ENCODE data around the gene SARDH. TPM values are rescaled to one million over a fixed set of nuclear protein-coding genes. Genes with fewer than 3 reads are reported as not detected.

SARDH gene
- total and polyA plus RNA-seq, 2 experiments from 2014 or later = 6.0 to 16.9 TPM

DNA sequence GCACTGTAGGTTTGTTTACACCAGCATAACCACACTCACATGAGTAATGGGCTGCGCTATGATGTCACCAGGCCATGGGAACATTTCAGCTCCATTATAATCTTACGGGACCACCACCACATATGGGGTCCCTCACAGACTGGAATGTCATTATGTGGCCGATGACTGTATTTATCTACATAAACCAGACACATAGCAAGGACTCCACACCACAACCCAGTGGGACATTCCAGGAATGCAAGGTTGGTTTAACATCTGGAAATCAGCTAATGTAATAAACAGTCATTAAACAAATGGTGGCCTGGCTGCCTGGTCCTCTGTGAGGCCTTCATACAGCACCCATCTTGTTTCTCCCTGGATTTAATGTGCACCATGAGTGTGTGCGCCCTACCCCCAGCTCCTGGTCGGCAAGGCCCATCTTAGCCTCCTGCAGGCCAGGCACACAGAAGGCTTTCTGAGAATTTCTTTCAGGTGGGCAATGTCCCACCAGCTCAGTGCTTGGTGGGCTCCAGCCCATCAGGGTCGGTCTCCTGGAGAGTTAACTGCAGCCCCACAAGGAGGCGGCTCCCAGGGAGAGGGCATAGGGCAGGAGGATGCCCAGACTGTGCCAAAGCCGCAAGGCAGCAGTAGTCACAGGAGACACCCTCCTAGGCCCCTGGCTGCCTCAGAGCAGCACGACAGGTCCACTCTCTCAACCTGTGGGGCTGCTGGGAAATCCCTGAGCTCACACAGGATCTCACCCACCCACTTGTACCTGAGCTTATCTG lies 35.9 kb upstream of the SARDH start:
- no peaks in the 10 kb centered on the region for H3K4me1 ChIP-seq (ENCODE audit: low read depth)
- H3K36me3 ChIP-seq = peaks cover 5% of the 10 kb centered on the region
- peak in 1 of 2 donors; percentile 7 for DNase-seq (ENCODE audit: low read depth in 1 of 2, low spot score in 1 of 2)

DNA sequence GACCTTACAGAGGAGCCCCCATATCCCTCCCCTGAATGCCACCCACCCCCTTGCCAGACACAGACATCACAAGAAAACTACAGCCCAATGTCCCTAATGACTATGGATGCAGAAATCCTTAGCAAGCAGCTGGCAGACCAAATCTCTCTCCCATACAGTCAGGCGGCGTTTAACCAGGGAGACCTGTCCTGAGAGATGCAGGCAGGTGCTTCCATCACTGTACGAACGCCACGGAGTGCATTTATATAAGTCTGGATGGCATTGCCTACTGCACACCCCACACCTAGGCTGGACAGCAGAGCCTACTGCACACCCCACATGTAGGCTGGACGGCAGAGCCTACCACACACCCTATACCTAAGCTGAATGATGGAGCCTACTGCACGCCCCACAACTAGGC lies 34.4 kb upstream of the SARDH start:
- no peak overlapping the region for H3K4me3 ChIP-seq
- H3K4me1 ChIP-seq (ENCODE audit: low read depth) = no peaks in the 10 kb centered on the region
- H3K9me3 ChIP-seq (ENCODE audit: low read depth) = no peaks in the 10 kb centered on the region
- DNase-seq (ENCODE audit: low read depth in 1 of 2, low spot score in 1 of 2) = no peak
- TF ChIP-seq, protein P1, sequence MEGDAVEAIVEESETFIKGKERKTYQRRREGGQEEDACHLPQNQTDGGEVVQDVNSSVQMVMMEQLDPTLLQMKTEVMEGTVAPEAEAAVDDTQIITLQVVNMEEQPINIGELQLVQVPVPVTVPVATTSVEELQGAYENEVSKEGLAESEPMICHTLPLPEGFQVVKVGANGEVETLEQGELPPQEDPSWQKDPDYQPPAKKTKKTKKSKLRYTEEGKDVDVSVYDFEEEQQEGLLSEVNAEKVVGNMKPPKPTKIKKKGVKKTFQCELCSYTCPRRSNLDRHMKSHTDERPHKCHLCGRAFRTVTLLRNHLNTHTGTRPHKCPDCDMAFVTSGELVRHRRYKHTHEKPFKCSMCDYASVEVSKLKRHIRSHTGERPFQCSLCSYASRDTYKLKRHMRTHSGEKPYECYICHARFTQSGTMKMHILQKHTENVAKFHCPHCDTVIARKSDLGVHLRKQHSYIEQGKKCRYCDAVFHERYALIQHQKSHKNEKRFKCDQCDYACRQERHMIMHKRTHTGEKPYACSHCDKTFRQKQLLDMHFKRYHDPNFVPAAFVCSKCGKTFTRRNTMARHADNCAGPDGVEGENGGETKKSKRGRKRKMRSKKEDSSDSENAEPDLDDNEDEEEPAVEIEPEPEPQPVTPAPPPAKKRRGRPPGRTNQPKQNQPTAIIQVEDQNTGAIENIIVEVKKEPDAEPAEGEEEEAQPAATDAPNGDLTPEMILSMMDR (IDR thresholded peaks at IDR 0.05; ENCODE audit: low read depth, low read length) = no peak
- no peak overlapping the region for H3K27ac ChIP-seq
- peaks cover 5% of the 10 kb centered on the region for H3K36me3 ChIP-seq
- no peaks in the 10 kb centered on the region for H3K27me3 ChIP-seq

More for the DNA sequence above, 35.9 kb upstream of the SARDH start:
- Histone ChIP-seq H3K4me3 (no peak overlapping the region), H3K27me3 (no peaks in the 10 kb centered on the region), H3K27ac (no peak overlapping the region), H3K9me3 (ENCODE audit: low read depth) (no peaks in the 10 kb centered on the region)
- TF ChIP-seq, protein P1 (IDR thresholded peaks at IDR 0.05; ENCODE audit: low read depth, low read length) = no peak

DNA sequence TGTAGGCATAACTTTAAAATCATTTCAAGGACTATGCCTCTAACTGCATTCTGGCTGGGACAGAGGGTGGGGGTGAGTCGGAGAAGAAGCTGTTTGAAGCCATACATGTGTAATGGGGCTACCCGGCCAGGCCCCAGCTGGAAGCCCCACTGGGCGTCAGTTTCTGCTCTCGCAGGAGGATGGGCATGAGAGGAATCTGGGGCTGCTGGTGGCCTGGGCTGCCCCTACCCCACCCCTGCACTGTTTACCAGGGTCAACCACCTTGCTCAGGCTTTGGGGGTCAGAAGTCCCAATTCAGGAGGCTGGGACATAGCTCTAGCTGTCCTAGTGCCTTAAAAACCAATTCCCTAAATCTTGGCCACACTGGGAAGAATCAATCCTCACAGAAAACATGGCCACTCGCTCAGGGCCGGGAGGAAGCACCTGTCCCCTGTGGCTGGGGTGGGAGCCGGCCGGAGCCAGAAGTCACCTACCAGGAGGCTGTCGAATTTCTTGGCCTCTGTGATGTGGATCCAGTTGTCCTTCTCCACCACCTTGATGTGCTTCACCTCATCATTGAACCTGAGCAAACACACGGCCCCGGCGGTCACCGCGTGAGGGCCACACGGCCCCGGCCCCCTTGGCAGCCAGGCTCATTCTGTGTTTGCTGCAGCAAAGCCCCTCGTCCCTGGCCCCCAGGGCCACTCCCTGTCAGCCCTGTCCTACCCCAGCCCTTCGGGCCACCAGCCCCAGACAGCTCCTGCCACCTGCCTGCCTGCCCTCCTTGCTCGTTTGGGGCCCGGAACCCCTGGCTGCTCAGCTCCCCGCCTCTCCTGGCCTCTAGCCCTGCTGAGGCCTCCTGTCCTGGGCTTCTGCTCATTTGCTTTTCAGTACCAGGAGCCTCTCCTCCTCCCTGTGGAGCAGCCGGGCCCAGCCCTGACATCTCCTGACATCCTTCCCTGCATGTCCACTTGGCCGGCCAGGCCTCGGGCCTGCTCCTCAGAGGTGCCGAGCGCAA lies 33.6 kb upstream of the SARDH start:
- H3K4me3 ChIP-seq = no peak overlapping the region
- H3K9me3 ChIP-seq (ENCODE audit: low read depth) = no peaks in the 10 kb centered on the region
- no peak overlapping the region for H3K27ac ChIP-seq
- no peak for DNase-seq (ENCODE audit: low read depth in 1 of 2, low spot score in 1 of 2)
- TF ChIP-seq, protein P1 (IDR thresholded peaks at IDR 0.05; ENCODE audit: low read depth, low read length) = no peak
- no peaks in the 10 kb centered on the region for H3K4me1 ChIP-seq (ENCODE audit: low read depth)
- no peaks in the 10 kb centered on the region for H3K27me3 ChIP-seq
- peaks cover 5% of the 10 kb centered on the region for H3K36me3 ChIP-seq

DNA sequence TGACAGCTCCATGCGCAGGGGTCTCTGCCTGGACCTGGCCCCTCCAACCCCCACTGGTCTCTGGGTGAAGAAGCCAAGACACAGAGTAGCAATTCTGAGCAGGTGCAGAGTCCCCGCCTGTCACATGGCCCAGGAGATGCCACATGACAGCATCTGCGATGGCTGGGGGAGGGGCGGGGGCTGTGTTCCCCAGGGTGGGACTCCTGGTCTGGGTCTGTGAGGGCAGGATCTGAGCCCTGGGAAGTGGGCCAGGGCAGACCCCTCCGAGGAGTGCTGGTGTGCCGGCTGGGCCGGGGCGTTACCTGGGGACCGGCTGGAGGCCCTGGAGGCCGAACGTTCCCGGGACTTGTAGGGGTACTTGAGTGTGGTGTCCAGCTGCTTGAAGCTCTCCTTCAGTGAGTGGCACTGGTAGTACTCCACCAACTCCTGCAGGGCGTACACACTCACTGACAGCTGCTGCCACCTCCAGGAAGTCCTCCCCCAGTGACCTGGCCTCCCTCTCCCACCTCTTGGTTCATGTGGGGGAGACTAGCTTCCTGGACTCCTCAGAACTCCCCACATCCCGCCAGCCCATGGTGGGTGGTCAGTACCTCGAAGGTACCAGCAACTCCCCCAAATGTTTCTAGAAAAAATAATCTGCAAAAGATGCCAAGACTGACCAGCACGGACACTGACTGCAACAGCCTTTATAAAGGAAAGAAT lies 32.1 kb upstream of the SARDH start:
- Histone ChIP-seq H3K27ac (no peak overlapping the region), H3K36me3 (peaks cover 5% of the 10 kb centered on the region), H3K4me1 (ENCODE audit: low read depth) (no peaks in the 10 kb centered on the region), H3K9me3 (ENCODE audit: low read depth) (no peaks in the 10 kb centered on the region), H3K27me3 (no peaks in the 10 kb centered on the region), H3K4me3 (no peak overlapping the region)
- no peak for DNase-seq (ENCODE audit: low read depth in 1 of 2, low spot score in 1 of 2)
- TF ChIP-seq, protein P1 (IDR thresholded peaks at IDR 0.05; ENCODE audit: low read depth, low read length) = no peak

DNA sequence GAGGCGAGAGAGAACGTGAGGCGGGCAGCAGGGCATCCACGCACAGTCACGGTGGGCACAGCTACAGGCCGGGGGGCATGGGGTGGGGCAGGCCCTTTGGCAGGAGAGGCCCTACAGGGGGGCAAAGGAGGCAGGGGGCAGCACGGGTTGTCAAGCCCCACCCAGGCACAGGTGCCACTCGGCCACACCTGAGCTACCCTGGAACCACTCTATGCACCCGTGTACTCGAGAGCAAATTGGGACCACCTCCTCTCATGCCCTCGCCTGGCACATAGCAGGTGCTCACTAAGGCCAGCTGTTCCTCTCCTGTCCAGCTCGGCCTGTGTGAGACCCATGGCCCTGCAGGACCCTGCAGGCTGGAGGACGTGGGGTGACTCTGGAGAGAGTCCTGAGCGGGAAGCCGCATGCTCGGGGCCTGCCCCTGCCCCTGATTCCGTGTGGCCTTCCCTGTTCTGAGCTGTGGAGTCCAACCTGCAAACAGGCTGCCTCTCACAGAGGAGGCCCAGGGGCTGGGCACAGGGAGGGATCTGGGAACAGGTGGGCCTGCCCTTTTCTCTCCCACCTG lies 31.4 kb upstream of the SARDH start:
- TF ChIP-seq, protein P1 (IDR thresholded peaks at IDR 0.05; ENCODE audit: low read depth, low read length) = no peak
- H3K27me3 ChIP-seq = no peaks in the 10 kb centered on the region
- H3K4me1 ChIP-seq (ENCODE audit: low read depth) = no peaks in the 10 kb centered on the region
- H3K27ac ChIP-seq = no peak overlapping the region
- H3K36me3 ChIP-seq = peaks cover 5% of the 10 kb centered on the region
- no peak overlapping the region for H3K4me3 ChIP-seq
- DNase-seq (ENCODE audit: low read depth in 1 of 2, low spot score in 1 of 2) = no peak
- no peaks in the 10 kb centered on the region for H3K9me3 ChIP-seq (ENCODE audit: low read depth)
